ENCODE results near the gene TBKBP1.
A peak's percentile ranks its signal among the peaks of the same experiment; 100 is the strongest.

Gene TBKBP1

DNA sequence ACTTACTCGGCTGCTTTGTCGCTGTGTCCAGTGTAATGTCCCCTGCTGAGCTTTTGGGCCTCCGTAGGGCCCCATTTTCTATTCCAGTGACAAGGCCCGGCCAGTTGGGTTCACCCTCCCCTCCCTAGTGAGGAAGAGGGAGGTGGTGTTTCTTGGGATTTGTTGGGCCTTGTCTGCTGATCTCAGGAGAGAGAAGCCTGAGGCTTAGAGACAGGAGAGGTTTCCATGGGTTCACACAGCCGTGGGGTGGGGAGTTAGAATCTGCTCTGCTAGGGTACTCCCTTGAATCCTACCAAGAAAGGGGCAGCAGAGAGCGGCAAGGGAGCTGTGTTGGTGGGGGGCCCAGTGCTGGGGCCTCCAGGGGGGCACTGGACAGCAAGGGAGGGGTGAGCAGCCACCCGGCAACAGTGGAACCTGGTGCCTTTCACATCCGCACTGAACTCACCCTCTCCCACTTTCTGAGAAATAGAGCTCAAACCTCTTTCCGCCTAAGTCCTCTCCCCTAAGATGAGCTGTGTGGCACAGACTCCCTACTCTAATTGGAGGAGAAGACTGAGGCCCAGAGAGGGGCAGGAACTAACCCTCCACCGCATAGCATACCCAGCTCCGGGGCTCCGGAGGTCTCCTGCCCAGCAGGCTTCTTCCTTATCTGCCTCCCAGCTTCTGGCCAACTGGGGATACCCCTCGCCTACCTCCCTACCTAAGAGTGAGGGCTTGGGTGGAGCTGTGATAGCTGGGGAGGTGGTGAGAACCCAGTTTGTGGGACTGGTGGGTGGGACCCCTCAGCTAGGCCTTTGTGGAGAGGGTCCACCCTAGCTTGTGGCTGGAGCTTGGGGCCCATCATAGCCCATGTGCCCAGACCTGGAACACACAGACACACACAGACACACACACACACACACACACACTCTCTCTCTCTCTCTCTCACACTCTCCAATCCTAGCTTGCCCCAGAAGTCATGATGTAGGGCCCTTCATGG, 6.8 kb downstream of the TBKBP1 start:
- no peak for DNase-seq

DNA sequence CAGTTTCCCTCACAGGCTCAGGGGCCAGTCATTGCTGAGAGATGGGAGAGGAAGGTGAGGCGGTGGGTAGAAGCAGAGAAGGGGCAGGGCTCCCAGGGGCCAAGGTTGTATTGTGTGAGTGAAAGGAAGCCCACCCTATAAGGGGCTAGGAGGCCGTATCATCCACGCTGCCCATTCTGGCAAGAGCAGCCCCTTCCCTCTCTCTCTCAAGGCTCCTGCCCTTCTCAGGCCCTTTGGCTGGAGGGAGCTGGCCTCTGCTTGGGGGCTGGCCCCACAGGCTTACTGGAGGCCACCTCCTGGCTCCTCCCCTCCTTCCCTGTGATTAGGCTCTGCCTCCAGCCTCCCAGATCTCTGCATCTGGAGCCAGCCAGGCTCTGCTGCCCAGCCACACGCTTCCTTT, 7.6 kb downstream of the TBKBP1 start:
- no peak for DNase-seq

DNA sequence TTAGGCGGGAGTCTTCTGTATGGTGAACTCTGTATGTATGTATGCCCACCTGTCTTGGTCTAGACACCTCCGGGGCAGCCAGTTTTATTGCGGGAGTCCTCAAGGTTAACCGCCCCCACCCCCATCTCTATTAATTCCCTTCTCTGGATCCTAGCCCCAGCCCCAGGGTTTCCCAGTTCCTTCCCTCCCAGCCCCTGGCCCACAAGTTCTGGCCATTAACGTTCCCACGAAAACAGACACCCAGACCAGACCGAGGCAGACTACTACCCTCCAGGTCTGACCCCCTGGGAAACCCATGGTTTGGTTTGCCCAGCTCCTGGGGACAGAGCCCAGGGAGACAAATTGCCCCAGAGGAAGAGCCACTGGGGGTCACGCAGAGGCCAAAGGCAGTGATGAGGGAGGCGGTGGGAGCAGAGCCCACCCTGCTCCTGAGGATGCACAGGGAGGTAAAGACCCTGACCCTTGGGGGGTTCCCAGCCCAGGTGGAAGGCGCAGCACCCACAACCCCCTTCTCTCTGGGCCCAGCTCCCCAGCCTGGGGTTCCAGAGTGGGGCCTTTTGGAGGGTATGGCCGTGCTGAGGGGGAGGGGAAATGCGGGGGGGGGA, 8.5 kb downstream of the TBKBP1 start:
- DNase-seq, result no peak

DNA sequence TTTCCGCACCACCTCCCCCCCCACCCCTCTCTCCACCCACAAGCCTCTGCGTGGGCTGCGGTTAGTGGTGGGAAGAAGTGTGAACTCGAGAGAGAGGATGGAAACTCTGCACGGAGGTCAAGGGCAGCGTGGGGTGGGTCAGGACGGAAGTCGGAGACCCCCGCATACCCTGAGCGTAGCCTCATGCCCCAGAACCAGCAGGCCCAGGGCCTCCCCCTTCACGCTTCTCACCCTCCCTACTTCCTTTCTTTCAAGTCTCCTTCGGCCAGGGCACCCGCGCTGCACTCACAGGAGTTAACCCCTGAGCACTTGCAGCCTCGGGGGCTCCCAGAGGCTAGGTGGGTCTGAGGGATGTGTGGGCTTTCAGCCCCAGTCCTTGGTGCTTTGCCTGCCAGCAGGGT, 9.2 kb downstream of the TBKBP1 start:
- no peak for DNase-seq

DNA sequence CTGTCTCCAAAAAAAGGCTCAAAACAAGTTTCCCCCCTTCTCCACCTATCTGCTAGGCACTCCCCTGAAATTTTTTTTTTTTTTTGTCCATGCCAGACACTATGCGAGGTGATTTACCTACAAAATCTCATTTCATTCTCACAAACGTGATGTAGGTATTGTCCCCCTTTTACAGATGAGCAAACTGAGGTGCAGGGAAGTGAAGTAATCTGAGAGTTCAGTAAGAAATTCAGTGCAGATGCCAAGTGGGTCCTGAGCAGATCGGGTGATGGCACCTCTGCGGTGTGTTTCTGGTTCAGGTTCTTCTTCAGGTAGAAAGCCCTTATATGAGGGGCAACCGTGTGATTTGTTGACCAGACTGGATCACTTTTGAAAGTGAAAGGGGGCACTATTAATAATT, 9.7 kb downstream of the TBKBP1 start:
- DNase-seq, result no peak

DNA sequence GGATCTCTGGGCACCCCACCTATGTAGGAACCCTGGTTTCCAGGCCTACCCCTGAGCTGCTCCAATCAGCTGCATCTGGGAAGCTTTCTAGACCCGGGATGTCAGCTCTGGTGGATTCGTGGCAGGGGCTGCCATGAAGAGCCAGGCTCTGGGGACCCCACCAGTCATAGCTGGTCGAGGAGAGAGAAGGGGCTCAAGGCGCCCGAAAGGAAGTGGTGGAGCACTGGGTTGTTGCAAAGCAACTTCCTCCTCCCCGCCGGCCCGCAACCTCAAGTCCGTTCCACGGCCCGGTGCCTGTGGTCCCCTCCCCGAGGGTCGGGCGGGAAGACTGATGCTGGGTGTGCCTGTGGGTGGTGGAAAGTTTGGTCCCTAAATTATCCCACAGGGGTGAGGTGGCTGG, 10.2 kb downstream of the TBKBP1 start:
- DNase-seq, result no peak

DNA sequence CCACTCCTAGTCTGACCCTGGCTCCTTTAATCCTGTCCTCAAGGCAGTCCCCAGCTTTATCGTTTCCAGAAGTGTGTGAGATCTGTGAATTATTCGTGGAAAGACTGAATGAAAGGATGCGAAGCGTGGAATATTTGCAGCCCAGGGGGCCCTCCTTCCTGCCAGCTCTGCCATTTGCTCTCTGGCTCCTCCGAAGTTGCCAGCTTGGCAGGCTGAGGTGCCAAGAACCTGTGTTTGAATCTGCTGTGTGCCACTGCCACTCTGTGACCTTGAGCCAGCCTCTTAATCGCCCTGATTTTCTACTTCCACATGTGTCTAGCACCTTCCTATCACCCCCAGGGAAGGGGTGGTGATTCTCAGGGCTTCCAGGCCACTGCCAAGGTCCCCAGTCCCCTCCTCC, 10.8 kb downstream of the TBKBP1 start:
- no peak for DNase-seq

DNA sequence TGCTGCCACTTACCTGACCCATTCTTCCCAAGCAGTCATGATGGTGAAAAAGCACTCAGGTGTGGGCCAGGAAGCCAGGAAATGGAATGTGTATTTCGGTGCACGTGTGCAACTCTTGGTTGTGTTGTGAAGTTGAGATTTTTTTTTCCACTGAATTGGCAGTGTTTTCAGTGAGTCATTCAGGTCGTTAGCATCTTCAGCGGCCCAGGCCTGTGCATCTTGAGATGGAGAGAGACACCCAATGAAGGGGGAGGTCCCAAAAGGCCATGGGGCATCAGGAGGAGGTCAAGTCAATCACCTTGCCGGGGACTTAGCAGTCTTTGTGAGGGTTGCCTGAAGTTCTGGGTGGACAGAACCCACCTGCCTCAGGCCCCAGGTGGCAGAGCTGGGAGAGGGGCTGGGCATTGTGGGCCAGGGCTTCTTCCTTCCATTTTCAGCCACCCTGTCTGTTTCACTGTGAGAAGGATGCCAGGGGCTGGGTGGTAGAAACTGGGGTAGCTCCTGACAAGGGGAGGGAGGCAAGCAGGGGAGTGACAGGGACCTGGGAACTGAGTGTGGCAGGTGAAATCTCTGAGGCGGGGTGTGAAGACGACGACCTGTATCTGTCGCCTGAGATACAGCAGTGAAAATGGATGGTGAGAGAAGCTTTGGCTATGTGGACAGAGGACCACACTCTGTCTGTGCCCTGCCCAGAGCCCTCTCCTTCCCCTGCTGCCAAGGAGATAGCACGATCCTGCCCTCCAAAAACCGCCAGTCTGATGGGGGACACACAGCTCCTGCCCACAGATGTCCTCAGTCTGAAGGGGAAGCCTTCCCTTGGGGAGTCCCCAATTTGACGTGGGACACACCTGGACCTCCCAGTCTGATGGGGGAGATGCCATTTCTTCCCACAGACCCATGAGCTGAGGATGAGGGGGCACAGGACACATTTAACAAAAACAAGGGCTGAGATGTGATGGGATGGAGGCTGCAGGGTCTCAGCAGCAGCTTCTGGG, 11.9 kb downstream of the TBKBP1 start:
- no peak for DNase-seq

DNA sequence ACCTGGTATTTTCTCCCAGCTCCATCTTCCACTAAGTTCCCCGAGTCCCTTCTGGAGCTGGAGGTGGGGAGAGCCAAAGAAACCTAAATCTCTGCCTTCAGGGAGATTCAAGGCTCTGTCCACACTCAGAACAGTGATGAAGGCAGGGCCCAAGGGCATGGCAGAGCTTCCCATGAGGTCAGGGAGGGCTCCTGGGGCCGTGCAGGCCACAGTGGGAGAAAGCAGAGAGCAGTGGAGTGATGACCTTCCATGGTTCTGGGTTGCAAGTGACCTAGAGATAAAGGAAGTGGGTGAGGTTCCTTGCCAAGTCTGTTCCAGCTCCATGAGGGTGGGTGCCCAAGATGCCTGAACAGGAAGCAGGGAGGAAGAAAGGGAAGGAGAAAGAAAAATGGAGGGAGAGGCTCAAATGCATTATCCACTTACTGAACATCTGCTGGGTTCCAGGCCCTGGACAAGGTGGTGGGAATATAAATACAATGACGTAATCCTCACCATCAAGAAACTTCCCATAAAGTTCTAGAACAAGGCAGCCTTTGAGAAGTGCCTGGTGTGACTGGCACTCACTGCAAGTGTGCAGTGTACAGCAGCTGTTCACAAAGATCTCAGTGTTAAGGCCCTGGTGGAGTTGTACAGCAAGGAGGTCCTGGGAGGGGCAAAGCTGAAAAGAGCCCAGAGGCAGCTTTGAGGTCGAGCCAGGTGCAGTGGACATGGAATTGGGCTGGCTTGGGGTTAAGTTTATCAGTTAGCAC, 13.3 kb downstream of the TBKBP1 start:
- no peak for DNase-seq

DNA sequence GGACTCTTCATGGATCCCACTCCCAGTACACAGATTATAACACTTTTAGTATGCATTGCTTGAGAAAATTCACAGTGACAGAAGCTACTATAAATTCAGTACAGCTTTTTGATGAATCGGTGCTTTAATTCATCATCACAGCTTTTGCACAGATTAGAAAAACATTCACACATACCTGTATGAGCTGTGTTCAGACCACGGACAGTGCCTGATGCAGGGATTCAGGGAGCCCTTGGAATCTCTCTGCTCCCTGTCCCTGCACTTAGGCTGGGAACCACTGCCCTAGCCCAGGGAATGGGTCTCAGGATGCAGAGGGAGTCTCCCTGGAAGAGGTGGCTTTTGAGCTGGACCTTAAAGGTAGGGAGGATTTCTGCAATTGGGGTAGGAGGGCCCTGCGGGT, 13.9 kb downstream of the TBKBP1 start:
- DNase-seq, result no peak

DNA sequence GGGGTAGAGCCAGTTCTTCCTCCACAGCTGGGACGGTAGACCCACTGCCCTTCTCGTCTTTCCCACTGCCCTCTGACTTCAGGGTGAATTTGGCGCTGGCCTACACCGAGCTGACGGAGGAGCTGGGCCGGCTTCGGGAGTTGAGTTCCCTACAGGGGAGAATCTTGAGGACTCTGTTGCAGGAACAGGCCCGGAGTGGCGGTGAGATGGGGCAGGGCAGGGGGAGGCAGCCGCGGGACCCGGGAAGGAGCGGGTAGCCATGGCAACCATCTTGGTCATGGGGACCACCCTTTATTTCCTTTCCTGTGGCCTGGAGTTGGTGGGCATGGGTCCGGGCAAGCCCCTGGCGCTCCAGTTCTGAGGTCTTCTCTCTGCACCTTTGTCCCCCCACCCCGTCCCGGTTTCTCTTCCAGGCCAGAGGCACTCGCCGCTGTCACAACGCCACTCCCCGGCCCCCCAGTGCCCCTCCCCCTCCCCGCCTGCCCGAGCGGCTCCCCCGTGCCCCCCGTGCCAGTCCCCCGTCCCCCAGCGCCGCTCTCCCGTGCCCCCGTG, 14.4 kb downstream of the TBKBP1 start:
- no peak for DNase-seq

DNA sequence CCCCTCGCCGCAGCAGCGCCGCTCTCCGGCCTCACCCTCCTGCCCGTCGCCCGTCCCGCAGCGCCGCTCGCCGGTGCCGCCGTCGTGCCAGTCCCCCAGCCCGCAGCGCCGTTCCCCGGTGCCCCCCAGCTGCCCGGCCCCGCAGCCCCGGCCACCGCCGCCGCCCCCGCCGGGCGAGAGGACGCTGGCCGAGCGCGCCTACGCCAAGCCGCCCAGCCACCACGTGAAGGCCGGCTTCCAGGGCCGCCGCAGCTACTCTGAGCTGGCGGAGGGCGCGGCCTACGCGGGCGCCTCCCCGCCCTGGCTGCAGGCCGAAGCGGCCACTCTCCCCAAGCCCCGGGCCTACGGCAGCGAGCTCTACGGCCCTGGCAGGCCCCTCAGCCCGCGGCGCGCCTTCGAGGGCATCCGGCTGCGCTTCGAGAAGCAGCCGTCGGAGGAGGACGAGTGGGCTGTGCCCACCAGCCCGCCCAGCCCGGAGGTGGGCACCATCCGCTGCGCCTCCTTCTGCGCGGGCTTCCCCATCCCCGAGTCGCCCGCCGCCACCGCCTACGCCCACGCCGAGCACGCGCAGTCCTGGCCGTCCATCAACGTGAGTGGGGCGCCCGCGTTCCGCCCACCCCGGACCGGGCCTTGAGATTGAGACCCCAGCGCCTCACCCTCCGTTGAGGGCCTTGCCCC, 15.0 kb downstream of the TBKBP1 start:
- DNase-seq, result no peak

DNA sequence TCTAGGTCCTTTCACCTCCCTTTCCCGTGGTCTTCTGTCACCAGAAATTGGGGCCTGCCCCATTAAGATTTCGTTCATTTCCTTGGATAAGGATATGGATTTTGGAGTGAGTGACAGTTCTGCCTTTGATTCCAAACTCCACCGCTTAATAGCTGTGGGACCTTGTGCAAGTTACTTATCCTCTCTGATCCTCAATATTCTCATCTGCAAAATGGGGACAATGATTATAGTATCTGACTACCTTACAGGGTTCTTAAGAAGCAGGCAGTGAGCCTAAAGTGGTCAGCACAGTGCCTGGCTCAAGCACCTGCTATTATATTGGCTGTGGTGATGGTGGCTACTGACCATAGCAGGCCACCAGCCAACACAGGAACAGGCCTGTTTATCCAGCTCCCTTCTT, 15.6 kb downstream of the TBKBP1 start:
- DNase-seq, result no peak

DNA sequence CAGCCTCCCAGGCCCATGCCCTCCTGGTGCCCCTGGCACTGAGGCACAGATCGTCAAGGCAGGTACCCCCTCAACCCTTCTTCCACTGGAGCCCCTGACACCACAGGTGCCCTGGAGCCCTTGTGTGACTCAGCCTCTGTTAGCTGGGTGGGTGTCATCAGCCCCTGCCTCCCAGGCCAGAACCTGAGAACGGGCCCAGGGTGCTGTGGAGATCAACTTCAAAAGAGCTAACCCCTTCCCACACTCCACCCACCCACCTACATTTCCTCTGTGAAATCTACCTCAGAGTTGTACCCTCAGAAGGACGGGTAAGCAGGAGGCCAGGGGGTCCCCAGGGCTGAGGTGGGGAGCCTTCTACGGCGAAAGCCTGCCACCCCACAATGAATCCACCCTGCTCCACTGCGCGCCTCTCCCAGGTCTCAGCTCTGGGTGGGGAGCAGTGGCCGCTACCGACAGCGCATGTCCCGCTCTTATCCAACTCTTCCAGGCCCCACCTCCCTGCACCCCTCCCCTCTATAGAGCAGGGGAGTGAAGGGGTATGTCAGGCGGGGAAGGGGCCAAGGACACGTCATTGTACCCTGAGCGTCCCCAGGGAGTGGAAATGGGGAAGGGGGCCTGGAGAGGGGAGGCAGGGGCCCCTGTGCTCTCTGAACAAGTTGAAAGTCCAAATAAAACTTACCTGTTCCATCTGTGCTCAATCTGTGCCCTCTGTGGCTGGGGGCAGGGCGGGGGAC, 17.6 kb downstream of the TBKBP1 start:
- no peak for DNase-seq

DNA sequence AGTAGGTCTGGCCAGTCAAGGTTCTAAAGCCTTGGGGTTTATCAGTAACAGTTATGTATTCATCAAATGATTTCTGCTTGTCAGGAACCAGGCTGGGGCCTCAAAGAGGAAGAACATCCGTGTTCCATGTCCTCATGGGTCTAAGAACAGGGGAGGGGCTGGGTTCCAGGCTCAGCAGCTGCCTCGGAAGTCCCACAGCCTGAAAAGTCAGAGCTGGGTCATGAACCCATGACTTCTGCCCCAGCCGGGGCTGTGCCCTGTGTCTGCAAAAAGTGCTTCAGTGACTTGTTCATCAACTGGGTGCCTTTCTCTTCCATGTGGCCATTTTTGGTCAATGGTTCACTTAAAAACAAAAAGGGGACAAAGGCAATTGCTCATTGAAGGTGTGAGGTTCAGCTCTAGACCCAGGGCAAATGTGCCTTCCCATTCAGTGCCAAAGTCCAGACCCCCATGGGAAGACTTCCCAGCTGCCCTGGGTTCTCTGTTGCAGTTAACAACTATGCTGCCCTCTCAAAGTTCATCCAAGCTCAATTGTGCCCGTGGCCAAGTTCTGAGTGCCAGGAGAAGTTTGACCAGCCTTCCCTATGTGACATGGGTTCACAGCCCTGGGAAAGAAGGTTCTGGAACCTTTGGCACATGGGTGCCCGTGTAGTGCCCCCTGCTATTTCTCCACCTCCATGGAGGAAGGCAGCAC, 18.5 kb downstream of the TBKBP1 start:
- DNase-seq, result no peak

DNA sequence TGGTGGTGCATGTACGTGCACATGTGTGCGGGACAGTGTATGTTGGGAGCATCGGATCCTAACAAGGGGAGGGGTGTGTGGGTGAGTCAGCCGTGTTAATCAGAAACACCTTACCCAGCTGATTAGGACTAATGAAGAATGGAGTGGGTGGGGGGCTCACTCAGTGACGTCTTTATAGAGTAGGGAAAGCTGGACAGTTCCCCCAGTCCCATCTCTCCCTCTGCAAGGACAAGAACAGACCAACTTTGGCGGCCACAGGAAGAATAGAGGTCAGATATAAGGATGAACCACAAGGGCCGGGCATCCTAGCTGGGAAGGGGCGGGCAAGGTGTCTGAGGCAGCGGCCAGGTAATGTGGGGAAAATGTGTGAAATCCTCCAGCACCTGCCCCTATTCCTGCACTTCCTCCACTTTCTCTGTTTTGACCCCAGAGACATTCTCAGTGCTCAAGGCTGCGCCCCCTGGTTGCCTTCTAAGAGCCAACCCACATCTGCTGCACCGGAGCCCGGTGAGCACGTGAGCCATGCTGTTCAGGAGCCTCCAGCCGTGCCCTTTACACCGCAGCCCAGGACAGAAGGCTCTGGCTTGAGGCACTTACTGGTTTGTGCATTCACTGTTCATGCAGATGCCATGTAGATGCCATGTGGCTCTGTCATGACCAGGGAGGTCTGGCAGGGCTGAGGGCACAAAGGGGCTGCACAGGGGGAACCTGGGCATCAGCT, 20.2 kb downstream of the TBKBP1 start:
- DNase-seq, result peak; percentile 78

DNA sequence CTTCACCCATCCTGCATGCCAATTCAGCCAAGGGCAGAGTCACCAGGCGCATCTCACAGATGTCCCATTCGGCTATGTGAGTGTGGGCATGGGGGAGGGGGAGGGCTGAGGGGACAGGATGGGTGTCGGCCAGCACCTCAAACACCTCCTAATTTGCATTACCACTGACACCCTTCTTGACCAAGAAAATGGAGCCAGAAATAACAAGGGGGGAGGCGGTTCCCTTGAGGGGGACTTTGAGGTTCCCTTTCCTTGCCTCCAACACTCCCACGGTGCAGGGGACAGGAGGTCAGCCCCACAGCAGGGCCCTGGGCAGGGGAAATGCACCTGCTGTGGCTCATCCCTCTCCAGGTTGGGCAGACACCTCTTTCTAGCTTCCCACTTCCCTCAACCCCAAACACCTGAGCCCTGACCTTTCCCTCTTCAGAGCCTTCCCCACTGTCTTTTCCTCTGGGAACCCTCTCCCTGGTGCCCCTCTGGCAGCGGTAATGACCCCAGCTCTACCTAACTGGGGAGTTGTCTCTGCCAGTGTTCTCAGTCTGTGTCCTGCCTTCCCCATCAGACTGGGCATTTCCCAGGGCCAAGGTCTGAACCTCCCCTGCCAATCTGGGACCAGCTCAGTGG, 20.9 kb downstream of the TBKBP1 start:
- DNase-seq, result no peak

DNA sequence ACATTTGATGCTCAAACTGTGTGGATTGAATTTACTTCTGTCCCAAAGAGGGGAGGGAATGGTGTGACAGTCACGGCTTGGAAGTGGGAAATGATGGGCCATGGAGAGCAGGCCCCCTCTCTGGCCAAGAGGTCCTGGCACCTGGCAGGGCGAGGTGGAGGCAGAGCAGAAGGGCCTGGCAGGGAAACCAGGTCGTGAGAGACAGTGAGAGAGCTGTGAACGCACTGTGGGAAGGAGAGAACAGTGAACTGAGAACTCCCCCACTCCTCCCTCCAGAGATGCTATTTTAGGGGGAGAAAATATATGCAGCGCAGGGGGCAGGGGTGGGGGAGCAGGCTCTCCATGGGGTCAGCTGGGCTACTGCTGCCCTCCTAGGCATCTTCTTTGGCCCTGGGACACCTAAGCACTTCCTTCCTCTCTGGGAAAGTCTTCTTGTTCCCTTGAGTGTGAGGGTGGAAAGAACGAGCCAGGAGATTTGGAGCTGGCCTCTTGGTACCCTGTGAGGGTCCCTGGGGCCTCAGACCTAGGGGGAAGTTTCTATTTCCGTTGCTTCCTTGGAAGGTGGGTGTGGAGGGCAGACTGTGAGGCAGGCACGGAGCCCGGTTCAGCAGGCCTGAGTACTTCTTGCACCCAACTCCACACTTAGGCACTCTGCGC, 21.8 kb downstream of the TBKBP1 start:
- no peak for DNase-seq
